ENCODE data around the gene CA12. TPM values are rescaled to one million over a fixed set of nuclear protein-coding genes. Genes with fewer than 3 reads are reported as not detected.

CA12 gene
- total and polyA plus RNA-seq, 10 of the 15 experiments (the other 5 are each of a cell fraction or from before 2014, with no cell fraction given) = 0.03 to 0.10 TPM; not detected in 8

GRCh38 chr15:63292241-63292640, 89.4 kb downstream of the CA12 start (continued):
- no peak for TF ChIP-seq NRF1 (conservative IDR thresholded peaks at IDR 0.05; ENCODE audit: low read depth, low read length)

GRCh38 chr15:63291507-63291906, 90.1 kb downstream of the CA12 start:
- ChIA-PET CTCF (interaction anchor here (0.8 to 11.0 kb wide), 21 partner anchors 8 to 777 kb away, joined by 3 to 145 read pairs (median 4); partner anchors contain the start of gene APH1B), RAD21 (ENCODE audit: unreplicated experiment) (interaction anchor here (0.9 to 6.1 kb wide), 14 partner anchors 12 to 308 kb away, joined by 3 to 62 read pairs (median 5); no protein-coding TSS in a partner anchor), POLR2A (interaction anchor here (0.6 to 0.8 kb wide), 2 partner anchors 129 to 247 kb away, joined by 3 read pairs; no protein-coding TSS in a partner anchor), SMC1A (ENCODE audit: uncharacterized antibody, unreplicated experiment) (interaction anchor here (0.6 to 6.3 kb wide), 42 partner anchors 9 to 349 kb away, joined by 3 to 92 read pairs (median 4); partner anchors contain the start of genes APH1B and RPS27L)
- no peaks in the 10 kb centered on the region for H3K27me3 ChIP-seq (replicated peaks in 1 of 2; ENCODE audit: control insufficient read depth in 2 of 2, insufficient read depth in 2 of 2, low read length in 1 of 2)
- peaks cover 6% of the 10 kb centered on the region; the same call in 1 of the 2 replicates for H3K4me1 ChIP-seq (ENCODE audit: control insufficient read depth, insufficient read depth, low read length)
- in situ Hi-C loops (cut with MboI) (loop anchor here (5.0 to 25.0 kb wide), 3 partner anchors 111 to 776 kb away; partner anchors contain the start of gene FBXL22), intact Hi-C loops (cut with micrococcal nuclease; ENCODE audit: unreplicated experiment) (no loop called here)
- no peak overlapping the region for H2AFZ ChIP-seq (ENCODE audit: control insufficient read depth, low read depth, low read length)
- FAIRE-seq (no peak), ATAC-seq (no peak), DNase-seq (ENCODE audit: low read depth, low spot score) (no peak)
- no peaks in the 10 kb centered on the region for H3K9me3 ChIP-seq (replicated peaks; ENCODE audit: control insufficient read depth, insufficient read depth, low read length)
- H3K27ac ChIP-seq (ENCODE audit: control insufficient read depth, insufficient read depth) = no peak overlapping the region
- H3K4me2 ChIP-seq (ENCODE audit: control insufficient read depth, insufficient read depth) = no peak overlapping the region
- no peaks in the 10 kb centered on the region for H4K20me1 ChIP-seq (ENCODE audit: control insufficient read depth, insufficient read depth)
- H3K9ac ChIP-seq (ENCODE audit: control insufficient read depth, insufficient read depth, low read length) = no peak overlapping the region
- no peak overlapping the region for H3K4me3 ChIP-seq
- no peaks in the 10 kb centered on the region for H3K79me2 ChIP-seq (ENCODE audit: control insufficient read depth, insufficient read depth, low read length)
- no peaks in the 10 kb centered on the region for H3K36me3 ChIP-seq (ENCODE audit: control insufficient read depth in 2 of 2, insufficient read depth in 2 of 2, low read length in 1 of 2)
- no TSS peak for BruUV-seq (replicated peaks)
- TF ChIP-seq TCF7 (IDR thresholded peaks at IDR 0.05; ENCODE audit: borderline replicate concordance) (no peak), USF1 (IDR thresholded peaks at IDR 0.05; ENCODE audit: borderline replicate concordance, extremely low read length, insufficient read depth, low read depth, low read length) (no peak), MYB (IDR thresholded peaks at IDR 0.05; ENCODE audit: borderline replicate concordance, low read depth, low read length) (no peak), HSF1 (IDR thresholded peaks at IDR 0.05; ENCODE audit: low read depth, low read length) (no peak), BACH1 (IDR thresholded peaks at IDR 0.05; ENCODE audit: borderline replicate concordance) (no peak), TCF3 (IDR thresholded peaks at IDR 0.05; ENCODE audit: borderline replicate concordance, insufficient read depth, low read depth, low read length) (no peak), SREBF1 (IDR thresholded peaks at IDR 0.05; ENCODE audit: low read length) (no peak), IKZF1 (conservative IDR thresholded peaks at IDR 0.05) (no peak), USF2 (IDR thresholded peaks at IDR 0.05; ENCODE audit: borderline replicate concordance, low read depth, low read length) (no peak), CEBPB (IDR thresholded peaks at IDR 0.05; ENCODE audit: borderline replicate concordance in 1 of 2, low read depth in 2 of 2, low read length in 2 of 2) (no peak), ZBTB4 (CRISPR knock-in tag; IDR thresholded peaks at IDR 0.05) (no peak), NFXL1 (IDR thresholded peaks at IDR 0.05; ENCODE audit: borderline replicate concordance) (no peak), EGR1 (IDR thresholded peaks at IDR 0.05; ENCODE audit: borderline replicate concordance in 1 of 2, low read depth in 2 of 2, low read length in 2 of 2) (no peak), RAD21 (IDR thresholded peaks at IDR 0.05; ENCODE audit: insufficient read depth, low read depth, low read length) (no peak), MTA3 (IDR thresholded peaks at IDR 0.05; ENCODE audit: borderline replicate concordance, low read length) (no peak)
